Mesendoderm (in vitro differentiated cells): Measurements from ENCODE around the gene LGR5.

Experiments
- DNase-seq: peaks from one replicate; pipeline ENCODE4 v3.0.0; 2013
- H2AK5ac ChIP-seq: 2 replicates; pipeline ENCODE4 v1.6.1; 2013; ENCODE audit warnings: low read length, inconsistent platforms
- H2BK120ac ChIP-seq: 2 replicates; pipeline ENCODE4 v1.6.1; 2013; ENCODE audit warnings: low read depth, mild to moderate bottlenecking, low read length, moderate library complexity, mixed read lengths
- H2BK15ac ChIP-seq: replicated peaks from 2 replicates; pipeline ENCODE4 v1.6.1; 2013; ENCODE audit warnings: low read depth, mild to moderate bottlenecking, moderate library complexity
- H2BK5ac ChIP-seq: 2 replicates; pipeline ENCODE4 v1.6.1; 2013; ENCODE audit warnings: low read length, inconsistent platforms
- H3K18ac ChIP-seq: 2 replicates; pipeline ENCODE4 v1.6.1; 2013; ENCODE audit warnings: mild to moderate bottlenecking, low read length, mixed read lengths
- H3K23ac ChIP-seq: one replicate; pipeline ENCODE4 v1.6.1; 2013; ENCODE audit warnings: low read length
- H3K27ac ChIP-seq: 2 replicates; pipeline ENCODE4 v1.5.1; 2013; ENCODE audit warnings: low read depth, mild to moderate bottlenecking, inconsistent platforms, low read length, moderate library complexity
- H3K27me3 ChIP-seq: 2 replicates; pipeline ENCODE4 v1.6.1; 2013; ENCODE audit warnings: low read length, control low read depth, mild to moderate bottlenecking, inconsistent platforms; ENCODE audit not compliant: insufficient read depth, poor library complexity
- H3K36me3 ChIP-seq: 2 replicates; pipeline ENCODE4 v1.6.1; 2013; ENCODE audit warnings: low read length, inconsistent platforms; ENCODE audit not compliant: control insufficient read depth, insufficient read depth
- H3K4ac ChIP-seq: one replicate; pipeline ENCODE4 v1.6.1; 2013; ENCODE audit warnings: low read depth, mild to moderate bottlenecking, low read length, moderate library complexity
- H3K4me1 ChIP-seq: 2 replicates; pipeline ENCODE4 v1.6.1; 2013; ENCODE audit warnings: low read depth, low read length, inconsistent platforms; ENCODE audit not compliant: control insufficient read depth
- H3K4me2 ChIP-seq: 2 replicates; pipeline ENCODE4 v1.6.1; 2013; ENCODE audit warnings: low read length
- H3K4me3 ChIP-seq: 2 replicates; pipeline ENCODE4 v1.5.1; 2013; ENCODE audit warnings: mild to moderate bottlenecking, low read length
- H3K56ac ChIP-seq: one replicate; pipeline ENCODE4 v1.6.1; 2013; ENCODE audit warnings: low read length
- H3K79me1 ChIP-seq: 2 replicates; pipeline ENCODE4 v1.6.1; 2013; ENCODE audit warnings: low read length, inconsistent platforms
- H3K79me2 ChIP-seq: 2 replicates; pipeline ENCODE4 v1.6.1; 2013; ENCODE audit warnings: mild to moderate bottlenecking, low read length; ENCODE audit not compliant: control insufficient read depth, insufficient read depth
- H3K9ac ChIP-seq: 2 replicates; pipeline ENCODE4 v1.6.1; 2013; ENCODE audit warnings: low read length, inconsistent platforms
- H4K5ac ChIP-seq: one replicate; pipeline ENCODE4 v1.6.1; 2013; ENCODE audit warnings: low read length
- H4K8ac ChIP-seq: one replicate; pipeline ENCODE4 v1.6.1; 2013; ENCODE audit warnings: low read depth, mild to moderate bottlenecking, control low read depth, low read length, moderate library complexity
- WGBS: extraction: QIAGEN DNeasy Blood & Tissue Kit; methylation state at CpG from one replicate; pipeline ENCODE4 v1.1.7; 2013; ENCODE audit warnings: low lambda C conversion rate, missing lambda C conversion rate; ENCODE audit not compliant: insufficient coverage; ENCODE audit errors: extremely low coverage; 5-methylcytosine and 5-hydroxymethylcytosine counted together

LGR5 gene

DNA sequence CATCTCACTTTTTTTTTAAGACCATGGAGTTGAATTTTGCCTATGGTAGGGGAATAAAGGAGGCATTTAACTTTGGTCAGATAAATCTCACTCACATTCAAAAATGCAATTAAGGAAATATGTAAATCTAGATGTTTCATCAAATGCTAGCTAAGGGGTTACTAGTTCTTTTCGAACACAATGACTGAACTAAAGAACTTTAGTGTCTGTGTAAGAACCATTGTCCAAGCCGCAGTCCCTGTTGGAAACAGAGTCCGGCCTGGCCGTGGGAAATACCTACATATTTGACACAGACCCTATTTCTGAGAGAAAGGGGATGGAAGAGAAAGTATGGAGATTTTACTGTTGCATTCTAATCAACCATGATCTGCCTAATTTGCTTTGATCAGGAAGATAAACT is 17.4 kb downstream of the LGR5 start:
- H3K79me2 ChIP-seq, result no peaks in the 10 kb centered on the region
- no peaks in the 10 kb centered on the region for H3K27me3 ChIP-seq
- no peak for DNase-seq
- no peaks in the 10 kb centered on the region for H3K79me1 ChIP-seq
- H3K4me2 ChIP-seq, result no peak overlapping the region
- peak overlapping the region; percentile 60 for H3K18ac ChIP-seq
- H3K4me3 ChIP-seq, result no peak overlapping the region
- H2BK15ac ChIP-seq, result peak overlapping the region; percentile 85
- no peak overlapping the region for H2BK120ac ChIP-seq
- H3K36me3 ChIP-seq, result no peaks in the 10 kb centered on the region
- no peak overlapping the region for H2AK5ac ChIP-seq
- H2BK5ac ChIP-seq, result no peak overlapping the region
- no peak overlapping the region for H3K27ac ChIP-seq
- no peak overlapping the region for H3K56ac ChIP-seq
- no CpG with 5 or more reads among the region's 4 CpGs for WGBS
- no peak overlapping the region for H4K5ac ChIP-seq
- H3K4ac ChIP-seq, result peak overlapping the region; percentile 36
- H4K8ac ChIP-seq, result no peak overlapping the region
- H3K4me1 ChIP-seq, result peaks cover 16% of the 10 kb centered on the region
- H3K23ac ChIP-seq, result no peak overlapping the region
- H3K9ac ChIP-seq, result no peak overlapping the region

DNA sequence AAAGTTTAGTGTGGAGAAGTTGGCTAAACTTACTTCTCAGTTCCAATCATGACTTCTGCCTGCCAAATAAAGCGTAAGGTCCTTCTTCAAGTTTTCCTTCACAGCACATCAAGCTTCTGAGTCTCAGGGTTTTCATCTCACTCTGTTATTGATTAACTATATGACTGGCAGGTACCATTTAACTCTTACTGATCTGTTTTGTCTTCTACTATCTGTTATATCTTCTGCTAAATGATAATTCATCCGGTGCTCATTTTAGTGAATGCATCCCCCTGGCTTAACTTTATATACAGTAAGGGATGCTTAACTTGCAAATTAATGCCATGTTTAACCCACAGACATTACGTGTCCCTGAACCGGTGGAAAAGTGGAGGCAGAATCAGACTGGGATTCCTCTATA is 20.7 kb downstream of the LGR5 start:
- peak overlapping the region; percentile 51 for H2BK120ac ChIP-seq
- H3K4me1 ChIP-seq, result peaks cover 17% of the 10 kb centered on the region
- no peak overlapping the region for H3K4me2 ChIP-seq
- peak overlapping the region; percentile 6 for H3K9ac ChIP-seq
- no peaks in the 10 kb centered on the region for H3K79me1 ChIP-seq
- peak overlapping the region; percentile 10 for H2BK5ac ChIP-seq
- H2BK15ac ChIP-seq, result no peak overlapping the region
- peak overlapping the region; percentile 71 for H3K18ac ChIP-seq
- no peak for DNase-seq
- no peak overlapping the region for H3K4ac ChIP-seq
- H3K36me3 ChIP-seq, result no peaks in the 10 kb centered on the region
- H4K8ac ChIP-seq, result peak overlapping the region; percentile 95
- H3K27me3 ChIP-seq, result no peaks in the 10 kb centered on the region
- H3K56ac ChIP-seq, result peak overlapping the region; percentile 47
- no peaks in the 10 kb centered on the region for H3K79me2 ChIP-seq
- H4K5ac ChIP-seq, result no peak overlapping the region
- H3K23ac ChIP-seq, result no peak overlapping the region
- no CpG with 5 or more reads among the region's 4 CpGs for WGBS
- no peak overlapping the region for H3K4me3 ChIP-seq
- peak overlapping the region; percentile 81 for H3K27ac ChIP-seq
- H2AK5ac ChIP-seq, result no peak overlapping the region

GRCh38 chr12:71460850-71461609 is 21.4 kb downstream of the LGR5 start:
- Histone ChIP-seq H3K27ac (peak overlapping the region; percentile 81), H2BK15ac (no peak overlapping the region), H3K4me1 (peaks cover 17% of the 10 kb centered on the region), H3K36me3 (no peaks in the 10 kb centered on the region), H3K18ac (no peak overlapping the region), H3K4me2 (no peak overlapping the region), H3K56ac (no peak overlapping the region), H3K79me2 (no peaks in the 10 kb centered on the region), H2AK5ac (no peak overlapping the region), H3K27me3 (no peaks in the 10 kb centered on the region), H3K23ac (no peak overlapping the region), H4K8ac (peak overlapping the region; percentile 95), H2BK5ac (no peak overlapping the region), H4K5ac (no peak overlapping the region), H3K4ac (no peak overlapping the region), H2BK120ac (no peak overlapping the region), H3K9ac (no peak overlapping the region), H3K4me3 (no peak overlapping the region), H3K79me1 (no peaks in the 10 kb centered on the region)
- no CpG with 5 or more reads among the region's 1 CpG for WGBS
- DNase-seq, result peak; percentile 98

DNA sequence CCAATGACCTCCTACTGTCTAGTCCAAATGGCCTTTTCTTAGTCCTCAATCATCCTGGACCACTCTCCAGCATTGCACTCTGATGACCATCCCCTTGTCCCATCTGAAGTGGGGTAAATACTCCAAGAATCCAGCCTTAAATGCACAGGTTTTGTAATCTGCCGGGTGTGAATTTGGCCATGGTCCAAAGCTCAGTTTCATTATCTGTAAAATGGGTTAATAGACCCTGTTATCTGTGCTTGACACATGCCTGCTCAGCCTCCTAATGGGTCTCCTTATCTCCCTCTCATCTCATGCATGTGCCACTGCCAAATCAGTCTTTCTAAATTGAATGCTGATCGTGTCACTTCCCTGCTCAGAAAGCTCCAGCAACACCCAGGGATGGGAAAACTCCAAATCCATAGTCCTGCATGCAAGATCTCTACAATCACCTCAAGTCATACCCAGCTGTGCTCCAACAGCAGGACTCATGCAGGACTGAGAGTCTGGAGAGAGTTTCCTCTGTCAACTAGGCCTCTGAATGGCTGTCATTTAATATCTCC is 22.3 kb downstream of the LGR5 start:
- Histone ChIP-seq H3K79me1 (no peaks in the 10 kb centered on the region), H3K27me3 (no peaks in the 10 kb centered on the region), H3K4me1 (peaks cover 17% of the 10 kb centered on the region), H2BK15ac (no peak overlapping the region), H3K79me2 (no peaks in the 10 kb centered on the region), H2BK120ac (no peak overlapping the region), H3K4me3 (no peak overlapping the region), H3K23ac (no peak overlapping the region), H3K4me2 (no peak overlapping the region), H3K4ac (peak overlapping the region; percentile 31), H4K5ac (no peak overlapping the region), H4K8ac (no peak overlapping the region), H3K27ac (peak overlapping the region; percentile 65), H3K36me3 (no peaks in the 10 kb centered on the region), H2AK5ac (no peak overlapping the region), H3K9ac (no peak overlapping the region), H3K56ac (peak overlapping the region; percentile 1), H2BK5ac (no peak overlapping the region), H3K18ac (no peak overlapping the region)
- no CpG with 5 or more reads among the region's 2 CpGs for WGBS
- peak; percentile 97 for DNase-seq

DNA sequence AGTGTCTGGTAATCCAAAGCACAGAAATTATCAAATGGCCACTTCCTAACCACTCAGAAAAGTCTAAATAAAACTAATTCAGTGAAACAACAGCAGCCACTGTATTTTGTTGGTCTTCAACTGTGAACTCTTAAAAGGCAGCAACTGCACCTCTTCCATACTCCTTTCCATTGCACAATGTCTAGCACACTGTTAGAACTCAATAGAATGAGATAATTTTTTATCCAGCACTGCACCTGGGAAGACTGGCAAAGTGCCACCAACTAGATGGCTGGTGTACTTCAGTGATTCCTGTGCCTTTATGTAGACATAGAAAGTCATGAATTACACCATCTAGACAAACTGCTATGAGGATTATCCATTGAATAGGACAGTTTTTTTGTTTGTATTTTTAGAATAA is 26.2 kb downstream of the LGR5 start:
- no peak overlapping the region for H3K23ac ChIP-seq
- no peaks in the 10 kb centered on the region for H3K27me3 ChIP-seq
- H2BK5ac ChIP-seq, result no peak overlapping the region
- no peak overlapping the region for H3K18ac ChIP-seq
- H2AK5ac ChIP-seq, result no peak overlapping the region
- no peak overlapping the region for H3K9ac ChIP-seq
- peaks cover 6% of the 10 kb centered on the region for H3K4me1 ChIP-seq
- H3K4me2 ChIP-seq, result no peak overlapping the region
- no peak overlapping the region for H3K4me3 ChIP-seq
- no peaks in the 10 kb centered on the region for H3K79me2 ChIP-seq
- H4K8ac ChIP-seq, result no peak overlapping the region
- H2BK120ac ChIP-seq, result no peak overlapping the region
- no peak overlapping the region for H3K56ac ChIP-seq
- no peak overlapping the region for H4K5ac ChIP-seq
- no peak overlapping the region for H2BK15ac ChIP-seq
- H3K79me1 ChIP-seq, result no peaks in the 10 kb centered on the region
- H3K4ac ChIP-seq, result no peak overlapping the region
- no peak for DNase-seq
- H3K27ac ChIP-seq, result no peak overlapping the region
- H3K36me3 ChIP-seq, result no peaks in the 10 kb centered on the region
